ENCODE data around the gene COL28A1.

DNA sequence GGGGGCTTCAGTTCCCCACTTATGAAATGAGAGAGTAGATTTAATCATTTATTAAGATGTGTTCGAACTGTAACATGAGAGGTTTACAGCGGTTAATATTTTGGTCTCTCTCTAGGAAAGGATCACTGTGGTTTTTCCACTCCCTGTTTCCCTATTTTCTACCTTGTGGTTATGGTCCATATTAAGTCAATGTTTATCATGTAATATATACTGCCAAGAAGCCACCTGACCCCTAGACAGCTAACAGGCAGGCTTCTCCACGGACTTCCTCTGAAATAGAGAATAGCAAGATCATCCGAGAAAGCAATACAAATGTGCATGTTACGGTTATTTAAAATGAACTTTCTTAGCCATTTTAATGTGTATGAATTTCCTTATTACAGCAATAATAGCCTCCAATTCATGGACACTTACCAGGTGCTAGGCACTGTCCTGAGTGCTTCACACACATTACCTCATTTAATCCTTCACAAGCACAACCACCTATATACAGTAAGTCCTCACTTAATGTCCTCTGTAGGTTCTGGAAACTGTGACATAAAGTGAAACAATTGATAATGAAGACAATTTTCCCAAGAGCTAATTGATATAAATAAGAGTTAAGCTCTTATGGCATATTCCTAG is 835 bp upstream of the COL28A1 start:
- TF ChIP-seq ZNF274 (IDR thresholded peaks at IDR 0.05; ENCODE audit: low read depth, low read length), result no peak
- TF ChIP-seq YY1 (IDR thresholded peaks at IDR 0.05; ENCODE audit: insufficient read depth, insufficient read length), result no peak
- no peak for TF ChIP-seq SUZ12 (IDR thresholded peaks at IDR 0.05; ENCODE audit: extremely low read depth, insufficient read depth, insufficient read length)

Measured in NT2/D1 (cell line).